Neuronal stem cell (in vitro differentiated cells): ENCODE data around the gene CASP12.

Experiments
- DNase-seq: peaks from one replicate; pipeline ENCODE4 v3.0.0-alpha.2; 2013; ENCODE audit warnings: low spot score
- H2AFZ ChIP-seq: one replicate; pipeline ENCODE4 v1.6.1; 2013; ENCODE audit warnings: mild to moderate bottlenecking, low read length, inconsistent platforms
- H2AK5ac ChIP-seq: 2 replicates; pipeline ENCODE4 v1.6.1; 2013; ENCODE audit warnings: low read depth, mild to moderate bottlenecking, inconsistent platforms, low read length, moderate library complexity, mixed read lengths
- H2BK120ac ChIP-seq: 2 replicates; pipeline ENCODE4 v1.6.1; 2013; ENCODE audit warnings: low read depth, mild to moderate bottlenecking, inconsistent platforms, low read length, moderate library complexity, mixed read lengths
- H2BK12ac ChIP-seq: one replicate; pipeline ENCODE4 v1.6.1; 2013; ENCODE audit warnings: low read length, inconsistent platforms
- H2BK15ac ChIP-seq: 2 replicates; pipeline ENCODE4 v1.6.1; 2013; ENCODE audit warnings: mild to moderate bottlenecking, low read length, inconsistent platforms, mixed read lengths
- H2BK5ac ChIP-seq: one replicate; pipeline ENCODE4 v1.6.1; 2013; ENCODE audit warnings: inconsistent platforms, mild to moderate bottlenecking, low read length, moderate library complexity
- H3K14ac ChIP-seq: one replicate; pipeline ENCODE4 v1.6.1; 2013; ENCODE audit warnings: low read length, inconsistent platforms
- H3K18ac ChIP-seq: 2 replicates; pipeline ENCODE4 v1.6.1; 2013; ENCODE audit warnings: low read length, inconsistent platforms
- H3K23ac ChIP-seq: 2 replicates; pipeline ENCODE4 v1.6.1; 2013; ENCODE audit warnings: low read depth, mild to moderate bottlenecking, mixed read lengths, low read length, inconsistent platforms; ENCODE audit not compliant: poor library complexity
- H3K27ac ChIP-seq: replicated peaks from 3 replicates; pipeline ENCODE4 v1.5.1; 2013; ENCODE audit warnings: low read length, inconsistent platforms
- H3K27me3 ChIP-seq, 3 experiments: 2 replicates each; pipeline ENCODE4 v1.6.1; 2013; ENCODE audit warnings: low read length in 3 of 3, mild to moderate bottlenecking in 2 of 3, inconsistent platforms in 1 of 3, low read depth in 1 of 3, mixed read lengths in 1 of 3, moderate library complexity in 1 of 3; ENCODE audit not compliant: control insufficient read depth in 3 of 3, insufficient read depth in 3 of 3
- H3K36me3 ChIP-seq, 2 donors: replicated peaks in 1 of 2; 2 replicates each; pipeline ENCODE4 v1.6.1; 2013; ENCODE audit warnings: low read length in 2 of 2; ENCODE audit not compliant: control insufficient read depth in 2 of 2, insufficient read depth in 2 of 2
- H3K4ac ChIP-seq: 2 replicates; pipeline ENCODE4 v1.6.1; 2013; ENCODE audit warnings: inconsistent platforms, mild to moderate bottlenecking, low read length, moderate library complexity
- H3K4me1 ChIP-seq, 2 donors: 1 replicate in 1 of 2; 2 replicates in 1 of 2; pipeline ENCODE4 v1.6.1; 2013; ENCODE audit warnings: low read length in 2 of 2, low read depth in 1 of 2; ENCODE audit not compliant: control insufficient read depth in 2 of 2, insufficient read depth in 1 of 2
- H3K4me2 ChIP-seq: one replicate; pipeline ENCODE4 v1.6.1; 2013; ENCODE audit warnings: mild to moderate bottlenecking, low read length, inconsistent platforms; ENCODE audit not compliant: insufficient read depth, poor library complexity, severe bottlenecking
- H3K4me3 ChIP-seq, 2 donors: 2 replicates each; pipeline ENCODE4 v1.5.1; 2013; ENCODE audit warnings: low read length in 2 of 2, mild to moderate bottlenecking in 2 of 2, inconsistent platforms in 1 of 2, moderate library complexity in 1 of 2
- H3K79me1 ChIP-seq: one replicate; pipeline ENCODE4 v1.6.1; 2013; ENCODE audit warnings: low read depth, mild to moderate bottlenecking, inconsistent platforms, low read length, moderate library complexity
- H3K9ac ChIP-seq: one replicate; pipeline ENCODE4 v1.6.1; 2013; ENCODE audit warnings: mild to moderate bottlenecking, low read depth, low read length, inconsistent platforms; ENCODE audit not compliant: poor library complexity
- H3K9me3 ChIP-seq, 2 donors: replicated peaks in 1 of 2; 2 replicates each; pipeline versions ENCODE3 to v1.6.1; 2013; ENCODE audit warnings: low read length in 2 of 2, mild to moderate bottlenecking in 2 of 2, inconsistent platforms in 1 of 2, low read depth in 1 of 2, mixed read lengths in 1 of 2, moderate library complexity in 1 of 2; ENCODE audit not compliant: control insufficient read depth in 2 of 2, insufficient read depth in 1 of 2
- H4K8ac ChIP-seq: one replicate; pipeline ENCODE4 v1.6.1; 2013; ENCODE audit warnings: low read depth, mild to moderate bottlenecking, inconsistent platforms, low read length, moderate library complexity
- H4K91ac ChIP-seq: one replicate; pipeline ENCODE4 v1.6.1; 2013; ENCODE audit warnings: low read length, low read depth, mild to moderate bottlenecking, inconsistent platforms; ENCODE audit not compliant: poor library complexity
- WGBS, 2 donors: extraction: QIAGEN DNeasy Blood & Tissue Kit; methylation state at CpG; one replicate each; pipeline ENCODE4 v1.1.7; 2013; ENCODE audit warnings: missing lambda C conversion rate in 2 of 2, mixed read lengths in 1 of 2; ENCODE audit not compliant: insufficient read length in 2 of 2, insufficient replicate concordance in 1 of 2; ENCODE audit errors: extremely low coverage in 2 of 2; 5-methylcytosine and 5-hydroxymethylcytosine counted together

Gene CASP12

DNA sequence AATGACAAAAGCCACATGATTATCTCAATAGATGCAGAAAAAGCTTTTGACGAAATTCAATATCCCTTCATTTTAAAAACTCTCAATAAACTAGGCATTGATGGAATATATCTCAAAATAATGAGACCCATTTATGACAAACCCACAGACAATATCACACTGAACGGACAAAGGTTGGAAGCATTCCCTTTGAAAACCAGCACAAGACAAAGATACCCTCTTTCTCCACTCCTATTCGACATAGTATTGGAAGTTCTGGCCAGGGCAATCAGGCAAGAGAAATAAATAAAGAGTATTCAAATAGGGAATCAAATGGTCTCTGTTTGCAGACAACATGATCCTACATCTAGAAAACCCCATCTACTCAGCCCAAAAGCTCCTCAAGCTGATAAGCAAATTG, 52.0 kb downstream of the CASP12 start:
- Histone ChIP-seq H2BK120ac (no peak overlapping the region), H3K4me1 (no peaks in the 10 kb centered on the region), H2BK5ac (no peak overlapping the region), H4K8ac (no peak overlapping the region), H2BK12ac (no peak overlapping the region), H3K36me3 (no peaks in the 10 kb centered on the region), H3K4me2 (no peak overlapping the region), H3K9me3 (no peaks in the 10 kb centered on the region), H4K91ac (no peak overlapping the region), H2AK5ac (no peak overlapping the region), H3K14ac (no peak overlapping the region), H3K4ac (no peak overlapping the region), H3K27ac (no peak overlapping the region), H3K4me3 (no peak overlapping the region), H3K79me1 (no peaks in the 10 kb centered on the region), H3K9ac (no peak overlapping the region), H3K27me3 (no peaks in the 10 kb centered on the region), H2BK15ac (no peak overlapping the region), H3K18ac (no peak overlapping the region), H2AFZ (no peak overlapping the region), H3K23ac (no peak overlapping the region)
- DNase-seq = no peak
- WGBS, 2 donors = no CpG with 5 or more reads among the region's 3 CpGs

DNA sequence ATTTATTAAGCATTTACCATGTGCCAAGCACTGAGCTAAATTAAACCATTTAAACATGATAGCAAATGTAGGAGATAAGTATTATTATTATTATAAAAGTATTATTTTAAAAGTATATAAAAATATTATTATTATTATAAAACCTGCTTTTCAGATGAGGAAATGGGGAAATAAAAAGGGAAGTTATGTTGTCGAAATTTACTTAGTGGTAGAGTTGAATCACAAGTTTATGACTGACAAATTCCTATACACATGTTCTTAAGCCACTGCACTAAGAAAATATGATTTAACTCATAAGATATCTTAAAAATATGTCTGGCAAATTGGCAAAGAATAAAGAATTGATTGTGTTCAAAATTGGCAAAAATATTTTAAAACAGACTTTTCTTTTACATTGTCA, 53.8 kb downstream of the CASP12 start:
- DNase-seq = no peak
- H2BK5ac ChIP-seq = no peak overlapping the region
- H3K4ac ChIP-seq = no peak overlapping the region
- no peak overlapping the region for H2AK5ac ChIP-seq
- H3K18ac ChIP-seq = no peak overlapping the region
- H3K27ac ChIP-seq = no peak overlapping the region
- H3K23ac ChIP-seq = no peak overlapping the region
- H3K14ac ChIP-seq = no peak overlapping the region
- no peaks in the 10 kb centered on the region for H3K9me3 ChIP-seq
- no peak overlapping the region for H3K4me2 ChIP-seq
- H3K4me1 ChIP-seq = no peaks in the 10 kb centered on the region
- no peak overlapping the region for H4K91ac ChIP-seq
- H2BK12ac ChIP-seq = no peak overlapping the region
- WGBS, 2 donors = 100% methylated on average over 1 of the region's 1 CpG; no CpG with 5 or more reads in 1 of the 2 donors
- H3K79me1 ChIP-seq = no peaks in the 10 kb centered on the region
- H2AFZ ChIP-seq = no peak overlapping the region
- no peak overlapping the region for H4K8ac ChIP-seq
- H3K9ac ChIP-seq = no peak overlapping the region
- H2BK15ac ChIP-seq = no peak overlapping the region
- no peaks in the 10 kb centered on the region for H3K27me3 ChIP-seq
- no peak overlapping the region for H3K4me3 ChIP-seq
- no peaks in the 10 kb centered on the region for H3K36me3 ChIP-seq
- no peak overlapping the region for H2BK120ac ChIP-seq

GRCh38 chr11:104843150-104843836, 55.0 kb downstream of the CASP12 start:
- Histone ChIP-seq H3K36me3 (no peaks in the 10 kb centered on the region), H3K27ac (no peak overlapping the region), H3K14ac (no peak overlapping the region), H3K27me3 (no peaks in the 10 kb centered on the region), H2BK5ac (no peak overlapping the region), H3K23ac (no peak overlapping the region), H3K4me3 (no peak overlapping the region), H2AFZ (no peak overlapping the region), H2AK5ac (no peak overlapping the region), H4K8ac (no peak overlapping the region), H3K4ac (no peak overlapping the region), H2BK12ac (no peak overlapping the region), H2BK120ac (no peak overlapping the region), H3K9ac (no peak overlapping the region), H4K91ac (no peak overlapping the region), H3K4me2 (no peak overlapping the region), H3K18ac (no peak overlapping the region), H3K4me1 (no peaks in the 10 kb centered on the region), H2BK15ac (no peak overlapping the region), H3K79me1 (no peaks in the 10 kb centered on the region), H3K9me3 (no peaks in the 10 kb centered on the region)
- whole genome bisulfite sequencing, 2 donors = 100% methylated on average over 1 of the region's 4 CpGs; no CpG with 5 or more reads in 1 of the 2 donors
- DNase-seq = no peak

GRCh38 chr11:104841973-104842525, 56.2 kb downstream of the CASP12 start:
- Histone ChIP-seq H3K9me3 (no peaks in the 10 kb centered on the region), H3K23ac (no peak overlapping the region), H3K4ac (no peak overlapping the region), H2BK12ac (no peak overlapping the region), H3K27me3 (no peaks in the 10 kb centered on the region), H2BK5ac (no peak overlapping the region), H3K79me1 (no peaks in the 10 kb centered on the region), H3K9ac (no peak overlapping the region), H3K14ac (no peak overlapping the region), H2BK120ac (no peak overlapping the region), H3K36me3 (no peaks in the 10 kb centered on the region), H3K18ac (no peak overlapping the region), H3K27ac (no peak overlapping the region), H2AK5ac (no peak overlapping the region), H3K4me3 (no peak overlapping the region), H4K91ac (no peak overlapping the region), H3K4me1 (no peaks in the 10 kb centered on the region), H2AFZ (no peak overlapping the region), H2BK15ac (no peak overlapping the region), H4K8ac (no peak overlapping the region), H3K4me2 (no peak overlapping the region)
- DNase-seq = no peak
- no CpG with 5 or more reads among the region's 2 CpGs for WGBS, 2 donors
